ENCODE data around the gene HLA-DPB1.

- TF ChIP-seq MAFK (IDR thresholded peaks at IDR 0.05; ENCODE audit: partially characterized antibody) (no peak), EP300 (IDR thresholded peaks at IDR 0.05) (no peak), CTCF (IDR thresholded peaks at IDR 0.05) (no peak), NPAS2 (CRISPR knock-in tag; IDR thresholded peaks at IDR 0.05; ENCODE audit: borderline replicate concordance) (no peak), USF2 (IDR thresholded peaks at IDR 0.05) (no peak)
Measured at GRCh38 chr6:33057222-33058150, 18.3 kb upstream of the HLA-DPB1 start.

Data from A549 (cell line).